ENCODE measurements around the gene KLHL42.

DNA sequence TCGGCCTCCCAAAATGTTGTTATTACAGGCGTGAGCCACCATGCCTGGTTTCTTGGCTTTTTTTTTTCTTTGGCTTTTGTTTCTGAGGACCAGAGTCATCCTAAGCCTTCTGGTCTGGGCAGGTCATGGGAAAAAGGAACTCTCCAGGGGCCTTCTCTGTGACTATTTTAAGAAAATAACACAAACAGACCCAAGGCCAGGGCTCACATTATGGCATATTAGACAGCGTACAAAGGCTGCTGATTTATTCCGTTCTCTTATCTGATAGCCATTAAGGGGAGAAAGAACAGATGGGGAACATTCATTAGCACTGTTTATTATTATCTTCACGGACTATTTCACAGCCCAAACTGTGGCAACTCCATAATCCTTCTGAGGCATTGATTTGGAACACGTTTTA, 28.8 kb downstream of the KLHL42 start:
- TF ChIP-seq, protein P1, sequence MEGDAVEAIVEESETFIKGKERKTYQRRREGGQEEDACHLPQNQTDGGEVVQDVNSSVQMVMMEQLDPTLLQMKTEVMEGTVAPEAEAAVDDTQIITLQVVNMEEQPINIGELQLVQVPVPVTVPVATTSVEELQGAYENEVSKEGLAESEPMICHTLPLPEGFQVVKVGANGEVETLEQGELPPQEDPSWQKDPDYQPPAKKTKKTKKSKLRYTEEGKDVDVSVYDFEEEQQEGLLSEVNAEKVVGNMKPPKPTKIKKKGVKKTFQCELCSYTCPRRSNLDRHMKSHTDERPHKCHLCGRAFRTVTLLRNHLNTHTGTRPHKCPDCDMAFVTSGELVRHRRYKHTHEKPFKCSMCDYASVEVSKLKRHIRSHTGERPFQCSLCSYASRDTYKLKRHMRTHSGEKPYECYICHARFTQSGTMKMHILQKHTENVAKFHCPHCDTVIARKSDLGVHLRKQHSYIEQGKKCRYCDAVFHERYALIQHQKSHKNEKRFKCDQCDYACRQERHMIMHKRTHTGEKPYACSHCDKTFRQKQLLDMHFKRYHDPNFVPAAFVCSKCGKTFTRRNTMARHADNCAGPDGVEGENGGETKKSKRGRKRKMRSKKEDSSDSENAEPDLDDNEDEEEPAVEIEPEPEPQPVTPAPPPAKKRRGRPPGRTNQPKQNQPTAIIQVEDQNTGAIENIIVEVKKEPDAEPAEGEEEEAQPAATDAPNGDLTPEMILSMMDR (IDR thresholded peaks at IDR 0.05): no peak
- TF ChIP-seq POLR2A (IDR thresholded peaks at IDR 0.05) (no peak), POLR2AphosphoS5 (IDR thresholded peaks at IDR 0.05) (no peak)
